MM.1S (cell line): ENCODE data around the gene MED7.

Experiments used
- DNase-seq: peaks from one replicate; pipeline ENCODE4 v3.0.0-alpha.2; 2015
- H2AFZ ChIP-seq: fragments of 300-600 bp; sonication (generic); 2 replicates; pipeline ENCODE4 v1.6.0; 2016; ENCODE audit warnings: antibody characterized with exemption, low read length
- H3F3A ChIP-seq: fragments of 300-600 bp; sonication (generic); 2 replicates; pipeline ENCODE4 v1.6.1; 2016; ENCODE audit warnings: mild to moderate bottlenecking, antibody characterized with exemption, low read length, moderate library complexity, mixed read lengths; ENCODE audit not compliant: insufficient read depth
- H3K27ac ChIP-seq: fragments of 300-600 bp; sonication (generic); 2 replicates; pipeline ENCODE4 v1.5.1; 2016; ENCODE audit warnings: mild to moderate bottlenecking, low read length
- H3K27me3 ChIP-seq: fragments of 300-600 bp; sonication (generic); replicated peaks from 2 replicates; pipeline ENCODE4 v1.6.0; 2016; ENCODE audit warnings: low read length; ENCODE audit not compliant: insufficient read depth
- H3K36me3 ChIP-seq: fragments of 300-600 bp; sonication (generic); replicated peaks from 2 replicates; pipeline ENCODE4 v1.6.1; 2016; ENCODE audit warnings: mild to moderate bottlenecking, low read length, mixed read lengths; ENCODE audit not compliant: insufficient read depth
- H3K4me1 ChIP-seq: fragments of 300-600 bp; sonication (generic); 2 replicates; pipeline ENCODE4 v1.6.1; 2016; ENCODE audit warnings: low read length, mixed read lengths
- H3K4me2 ChIP-seq: fragments of 300-600 bp; sonication (generic); 2 replicates; pipeline ENCODE4 v1.6.0; 2016; ENCODE audit warnings: low read depth, low read length
- H3K4me3 ChIP-seq: fragments of 300-600 bp; sonication (generic); 2 replicates; pipeline ENCODE4 v1.5.1; 2016; ENCODE audit warnings: low read length, mixed read lengths
- H3K79me2 ChIP-seq: fragments of 300-600 bp; sonication (generic); 2 replicates; pipeline ENCODE4 v1.6.1; 2016; ENCODE audit warnings: mixed run types, low read length, mixed read lengths
- H3K9ac ChIP-seq: fragments of 300-600 bp; sonication (generic); 2 replicates; pipeline ENCODE4 v1.6.1; 2016; ENCODE audit warnings: low read length, mixed read lengths
- H3K9me2 ChIP-seq: fragments of 300-600 bp; sonication (generic); replicated peaks from 2 replicates; pipeline ENCODE4 v1.6.1; 2016; ENCODE audit warnings: mild to moderate bottlenecking, low read length, mixed read lengths; ENCODE audit not compliant: insufficient read depth
- H3K9me3 ChIP-seq: fragments of 300-600 bp; sonication (generic); replicated peaks from 2 replicates; pipeline ENCODE4 v1.6.1; 2016; ENCODE audit warnings: mild to moderate bottlenecking, low read length, mixed read lengths; ENCODE audit not compliant: insufficient read depth
- H4K20me1 ChIP-seq: fragments of 300-600 bp; sonication (generic); 2 replicates; pipeline ENCODE4 v1.6.1; 2016; ENCODE audit warnings: mild to moderate bottlenecking, low read length, moderate library complexity, mixed read lengths; ENCODE audit not compliant: insufficient read depth
- EZH2 ChIP-seq: fragments of 300-600 bp; sonication (generic); optimal IDR thresholded peaks from 2 replicates; pipeline ENCODE3; 2017; ENCODE audit warnings: low read depth, mild to moderate bottlenecking, antibody characterized with exemption, low read length, mixed read lengths
- EZH2phosphoT487 ChIP-seq: fragments of 300-600 bp; sonication (generic); IDR thresholded peaks from 2 replicates; pipeline ENCODE4 v1.6.1; 2018; ENCODE audit warnings: antibody characterized with exemption, low read length
- TF ChIP-seq, protein P1 (sequence below): fragments of 300-600 bp; sonication (generic); IDR thresholded peaks from 2 replicates; pipeline ENCODE4 v1.5.1; 2016; ENCODE audit warnings: antibody characterized with exemption, low read length, mixed read lengths

Gene MED7

DNA sequence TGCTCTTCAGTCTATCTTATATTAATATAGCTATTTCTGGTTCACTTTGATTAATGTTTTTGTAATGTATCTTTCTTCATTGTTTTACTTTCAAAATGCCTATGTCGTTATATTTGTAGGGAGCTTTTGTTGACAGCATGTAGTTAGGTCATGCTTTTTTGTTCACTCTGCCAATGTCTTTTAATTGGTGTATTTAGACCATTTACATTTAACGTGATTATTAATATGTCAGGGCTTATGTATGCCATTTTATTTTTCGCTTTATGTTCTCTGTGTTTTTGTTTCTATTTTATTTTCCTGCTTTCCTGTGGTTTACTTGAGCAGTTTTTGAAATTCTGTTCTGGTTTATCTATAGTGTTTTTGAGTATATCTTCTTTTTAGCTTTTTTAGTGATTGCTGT lies 12.6 kb upstream of the MED7 start:
- Histone ChIP-seq H3K9me2 (no peaks in the 10 kb centered on the region), H3K79me2 (no peaks in the 10 kb centered on the region), H2AFZ (no peak overlapping the region), H3K4me3 (no peak overlapping the region), H3K27me3 (no peaks in the 10 kb centered on the region), H3F3A (no peaks in the 10 kb centered on the region), H3K4me1 (no peaks in the 10 kb centered on the region), H3K9me3 (no peaks in the 10 kb centered on the region), H4K20me1 (no peaks in the 10 kb centered on the region), H3K9ac (no peak overlapping the region), H3K27ac (no peak overlapping the region), H3K4me2 (no peak overlapping the region), H3K36me3 (no peaks in the 10 kb centered on the region)
- TF ChIP-seq, protein P1, sequence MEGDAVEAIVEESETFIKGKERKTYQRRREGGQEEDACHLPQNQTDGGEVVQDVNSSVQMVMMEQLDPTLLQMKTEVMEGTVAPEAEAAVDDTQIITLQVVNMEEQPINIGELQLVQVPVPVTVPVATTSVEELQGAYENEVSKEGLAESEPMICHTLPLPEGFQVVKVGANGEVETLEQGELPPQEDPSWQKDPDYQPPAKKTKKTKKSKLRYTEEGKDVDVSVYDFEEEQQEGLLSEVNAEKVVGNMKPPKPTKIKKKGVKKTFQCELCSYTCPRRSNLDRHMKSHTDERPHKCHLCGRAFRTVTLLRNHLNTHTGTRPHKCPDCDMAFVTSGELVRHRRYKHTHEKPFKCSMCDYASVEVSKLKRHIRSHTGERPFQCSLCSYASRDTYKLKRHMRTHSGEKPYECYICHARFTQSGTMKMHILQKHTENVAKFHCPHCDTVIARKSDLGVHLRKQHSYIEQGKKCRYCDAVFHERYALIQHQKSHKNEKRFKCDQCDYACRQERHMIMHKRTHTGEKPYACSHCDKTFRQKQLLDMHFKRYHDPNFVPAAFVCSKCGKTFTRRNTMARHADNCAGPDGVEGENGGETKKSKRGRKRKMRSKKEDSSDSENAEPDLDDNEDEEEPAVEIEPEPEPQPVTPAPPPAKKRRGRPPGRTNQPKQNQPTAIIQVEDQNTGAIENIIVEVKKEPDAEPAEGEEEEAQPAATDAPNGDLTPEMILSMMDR: no peak
- TF ChIP-seq EZH2: no peak
- TF ChIP-seq EZH2phosphoT487: no peak
- no peak for DNase-seq

- Histone ChIP-seq H3F3A (no peaks in the 10 kb centered on the region), H3K27me3 (no peaks in the 10 kb centered on the region), H3K9me3 (no peaks in the 10 kb centered on the region), H3K4me1 (no peaks in the 10 kb centered on the region), H3K9ac (no peak overlapping the region), H3K4me3 (no peak overlapping the region), H3K4me2 (no peak overlapping the region), H3K79me2 (no peaks in the 10 kb centered on the region), H3K36me3 (no peaks in the 10 kb centered on the region), H2AFZ (no peak overlapping the region), H3K9me2 (no peaks in the 10 kb centered on the region), H3K27ac (no peak overlapping the region), H4K20me1 (no peaks in the 10 kb centered on the region)
- TF ChIP-seq EZH2 (no peak), EZH2phosphoT487 (no peak)
- TF ChIP-seq, protein P1: no peak
- no peak for DNase-seq
Measured at GRCh38 chr5:157150995-157151394, 8.3 kb upstream of the MED7 start.

- no peaks in the 10 kb centered on the region for H3K36me3 ChIP-seq
- no peaks in the 10 kb centered on the region for H3K9me3 ChIP-seq
- no peak overlapping the region for H2AFZ ChIP-seq
Measured at GRCh38 chr5:157148734-157149615, 6.3 kb upstream of the MED7 start.

More at GRCh38 chr5:157148734-157149615, 6.3 kb upstream of the MED7 start:
- no peaks in the 10 kb centered on the region for H4K20me1 ChIP-seq
- TF ChIP-seq, protein P1: peak; percentile 87
- TF ChIP-seq EZH2: no peak
- TF ChIP-seq EZH2phosphoT487: no peak
- no peak overlapping the region for H3K9ac ChIP-seq
- H3K27me3 ChIP-seq: no peaks in the 10 kb centered on the region
- DNase-seq: peak; percentile 79
- H3K4me3 ChIP-seq: no peak overlapping the region
- H3K79me2 ChIP-seq: no peaks in the 10 kb centered on the region
- no peaks in the 10 kb centered on the region for H3F3A ChIP-seq
- no peak overlapping the region for H3K27ac ChIP-seq
- H3K4me2 ChIP-seq: no peak overlapping the region
- H3K9me2 ChIP-seq: no peaks in the 10 kb centered on the region
- no peaks in the 10 kb centered on the region for H3K4me1 ChIP-seq
